Measurements from ENCODE around the gene FAM131A.

The FAM131A gene

GRCh38 chr3:184357248-184358123, 20.1 kb downstream of the FAM131A start:
- DNase-seq (ENCODE audit: low spot score), result no peak

DNA sequence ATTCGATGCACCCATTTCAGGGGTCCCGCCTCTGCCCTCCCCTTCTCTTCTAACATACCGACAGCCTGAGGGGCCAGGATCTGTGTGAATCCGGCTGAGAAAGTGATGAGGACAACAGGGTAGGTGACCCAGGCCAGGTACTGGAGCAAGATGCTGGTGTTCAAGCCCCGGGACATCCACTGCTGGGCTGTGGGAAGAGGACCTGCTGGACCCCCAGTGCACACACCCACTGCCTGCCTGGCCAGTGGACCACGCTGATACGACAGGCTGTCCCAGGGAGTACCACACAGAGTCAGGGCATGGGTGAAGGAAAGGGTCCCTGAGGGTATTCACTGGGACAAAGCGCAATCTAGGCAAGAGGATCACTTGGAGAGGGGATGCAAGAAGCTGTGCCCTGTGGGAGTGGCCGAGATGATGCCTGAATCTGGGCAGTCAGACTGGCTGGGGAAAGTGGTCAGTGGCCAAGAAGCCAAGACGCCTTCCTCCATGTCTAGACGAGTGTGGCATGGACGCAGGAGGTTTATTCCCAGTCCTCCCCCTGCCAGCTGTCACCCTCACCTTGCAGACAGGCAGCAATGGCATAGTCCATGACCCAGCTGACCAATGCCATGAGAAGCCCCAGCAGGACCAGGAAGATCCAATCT, 20.8 kb downstream of the FAM131A start:
- DNase-seq (ENCODE audit: low spot score), result no peak

DNA sequence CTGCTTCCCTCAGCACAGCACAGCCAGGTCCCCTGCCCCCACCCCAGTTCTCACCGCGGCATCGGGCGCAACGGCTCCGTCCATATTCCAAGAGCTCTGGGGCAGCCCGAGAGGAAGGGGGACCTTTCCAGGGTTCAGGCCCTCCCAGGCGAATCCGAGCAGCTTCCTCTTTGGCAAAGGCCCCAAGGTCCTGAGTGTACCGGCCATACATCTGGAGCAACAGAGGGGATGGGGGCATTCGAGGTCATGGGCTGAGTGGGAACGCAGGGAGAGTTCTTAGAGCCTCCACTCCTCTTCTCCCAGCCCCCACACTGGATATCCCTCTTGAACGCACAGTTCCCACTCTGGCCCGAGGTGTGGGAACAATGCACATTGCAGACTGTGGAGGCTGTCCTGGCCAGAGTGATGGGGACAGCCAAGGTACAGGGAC, 21.5 kb downstream of the FAM131A start:
- DNase-seq (ENCODE audit: low spot score), result no peak

- no peak for DNase-seq (ENCODE audit: low spot score)
These were observed 22.2 kb downstream of the FAM131A start for GRCh38 chr3:184359610-184360009.

- no peak for DNase-seq (ENCODE audit: low spot score)
These were observed 22.9 kb downstream of the FAM131A start for GRCh38 chr3:184360070-184360928.

GRCh38 chr3:184360929-184361531, 23.6 kb downstream of the FAM131A start:
- DNase-seq (ENCODE audit: low spot score), result peak; percentile 15

DNA sequence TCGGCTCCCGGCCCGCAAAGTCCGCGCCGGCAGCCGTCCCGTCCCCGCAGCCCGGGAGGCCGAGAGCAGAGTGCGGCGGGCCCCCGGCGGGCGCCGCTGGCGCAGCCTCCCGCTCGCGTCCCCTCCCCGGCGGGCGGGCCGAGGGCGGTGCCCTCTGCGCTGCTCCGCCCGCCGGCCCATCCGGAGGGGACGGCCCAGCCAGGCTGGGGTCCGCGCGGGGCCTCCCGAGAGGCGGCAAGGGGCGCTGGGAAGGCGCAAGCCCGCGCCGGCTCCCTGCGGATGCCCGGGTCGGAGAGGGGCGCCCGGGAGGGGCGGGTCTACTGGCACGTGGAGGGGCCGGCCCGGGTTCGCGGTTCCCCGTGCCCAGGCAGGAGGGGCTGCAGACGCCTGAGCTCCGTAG, 24.1 kb downstream of the FAM131A start, which contains the start of the genes CLCN2 and POLR2H:
Gene CLCN2 (minus strand): TSS at position 74 of the 400 bp plus-strand sequence. CDS start 126 bp downstream, outside the sequence.
Gene POLR2H (plus strand): TSS at position 179 of the 400 bp plus-strand sequence. CDS start 1,783 bp downstream, outside the sequence.
- peak; percentile 56 for DNase-seq (ENCODE audit: low spot score)

DNA sequence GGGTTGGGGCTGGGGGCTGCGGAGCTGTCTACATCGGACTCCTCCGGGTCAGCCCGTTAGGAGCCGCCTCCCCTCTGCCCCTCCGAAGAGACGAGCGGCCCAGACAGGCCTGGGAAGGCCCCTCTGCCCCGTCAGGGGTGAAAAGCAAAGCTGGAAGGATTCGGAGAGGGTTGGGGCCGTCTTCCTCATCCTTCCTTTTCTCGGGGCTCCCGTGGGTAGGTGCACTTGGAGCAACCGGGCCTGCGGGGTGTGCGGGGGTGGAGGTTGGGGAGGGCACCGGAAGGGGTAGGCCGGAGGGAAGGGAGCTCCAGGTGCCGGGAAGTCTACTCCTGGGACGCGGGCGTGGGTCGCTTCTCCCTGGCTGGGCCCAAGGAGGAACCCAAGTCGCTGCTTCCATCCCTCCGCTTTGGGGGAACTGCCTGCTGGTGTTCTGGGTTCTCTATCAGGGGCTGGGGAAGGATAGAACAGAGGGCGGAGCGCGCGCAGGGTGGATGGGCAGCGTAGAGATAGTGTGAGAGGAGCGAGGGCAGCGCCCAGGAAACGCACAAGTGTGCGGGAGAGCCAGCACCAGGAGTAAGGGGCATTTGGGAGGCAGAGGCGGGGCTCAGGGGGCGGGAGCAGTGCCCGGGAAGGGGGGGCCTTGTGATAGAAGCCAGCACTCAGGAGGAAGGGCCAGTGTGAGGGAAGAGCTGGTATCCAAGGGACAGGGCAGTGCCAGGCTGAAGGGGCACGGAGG, 24.7 kb downstream of the FAM131A start:
- DNase-seq (ENCODE audit: low spot score), result peak; percentile 72

DNA sequence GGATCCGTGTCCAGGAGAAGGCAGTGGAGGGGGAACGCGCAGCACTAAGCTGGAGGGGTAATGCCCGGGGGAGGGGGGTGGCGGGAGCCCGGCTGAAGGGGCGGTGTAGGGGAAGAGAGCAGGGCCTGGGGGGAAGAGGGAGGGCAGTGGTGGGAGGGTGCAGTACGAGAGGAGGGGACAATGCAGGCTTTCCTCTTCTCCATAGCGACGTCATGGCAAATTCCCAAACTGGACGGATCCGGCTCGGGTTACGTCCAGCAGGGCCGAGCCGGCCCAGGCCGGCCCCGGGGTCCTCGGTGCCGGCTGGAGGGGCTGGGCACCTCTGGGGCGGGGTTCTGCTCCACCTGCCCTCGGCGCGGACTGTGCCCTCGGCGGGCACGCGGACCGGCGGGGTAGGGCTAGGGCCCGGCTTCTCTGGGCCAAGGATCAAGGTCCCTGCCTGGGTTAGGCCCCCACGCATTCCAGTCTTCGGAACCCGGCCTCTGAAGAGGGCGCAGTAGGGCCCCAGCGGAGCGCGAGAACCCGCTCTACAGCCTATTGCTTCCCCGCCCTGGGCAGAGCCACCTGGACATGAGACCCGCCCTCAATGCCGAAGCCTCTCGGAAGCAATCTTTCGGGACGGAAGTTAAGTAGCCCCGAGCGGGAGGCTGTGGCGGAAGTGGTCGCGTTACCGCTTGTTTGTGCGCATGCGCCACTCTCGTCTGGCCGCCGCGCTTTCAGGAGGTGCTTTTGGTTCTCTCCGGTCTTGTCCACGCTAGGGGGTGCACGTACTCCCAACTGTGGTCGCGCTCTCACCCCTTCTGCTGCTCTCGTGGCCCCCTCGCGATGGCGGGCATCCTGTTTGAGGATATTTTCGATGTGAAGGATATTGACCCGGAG, 25.5 kb downstream of the FAM131A start:
- peak; percentile 96 for DNase-seq (ENCODE audit: low spot score)

GRCh38 chr3:184366619-184367289, 29.4 kb downstream of the FAM131A start:
- no peak for DNase-seq (ENCODE audit: low spot score)

DNA sequence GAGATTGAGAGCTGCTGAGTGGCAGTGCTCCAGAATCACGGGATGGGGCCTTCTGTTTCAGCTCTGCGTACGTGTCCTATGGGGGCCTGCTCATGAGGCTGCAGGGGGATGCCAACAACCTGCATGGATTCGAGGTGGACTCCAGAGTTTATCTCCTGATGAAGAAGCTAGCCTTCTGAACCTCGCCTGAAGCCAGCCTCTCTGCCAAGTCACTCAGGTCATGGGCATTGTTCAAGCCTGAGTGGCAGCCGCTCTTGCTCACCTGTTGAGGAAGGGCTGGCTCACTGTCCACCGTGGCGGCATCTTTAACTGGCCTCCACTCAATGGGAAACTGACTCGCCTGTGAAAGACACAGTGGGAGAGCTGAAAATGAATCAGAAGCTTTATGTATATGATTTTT, 30.7 kb downstream of the FAM131A start:
- no peak for DNase-seq (ENCODE audit: low spot score)

- DNase-seq (ENCODE audit: low spot score), result no peak
These were observed 31.3 kb downstream of the FAM131A start for GRCh38 chr3:184368586-184369183.

DNA sequence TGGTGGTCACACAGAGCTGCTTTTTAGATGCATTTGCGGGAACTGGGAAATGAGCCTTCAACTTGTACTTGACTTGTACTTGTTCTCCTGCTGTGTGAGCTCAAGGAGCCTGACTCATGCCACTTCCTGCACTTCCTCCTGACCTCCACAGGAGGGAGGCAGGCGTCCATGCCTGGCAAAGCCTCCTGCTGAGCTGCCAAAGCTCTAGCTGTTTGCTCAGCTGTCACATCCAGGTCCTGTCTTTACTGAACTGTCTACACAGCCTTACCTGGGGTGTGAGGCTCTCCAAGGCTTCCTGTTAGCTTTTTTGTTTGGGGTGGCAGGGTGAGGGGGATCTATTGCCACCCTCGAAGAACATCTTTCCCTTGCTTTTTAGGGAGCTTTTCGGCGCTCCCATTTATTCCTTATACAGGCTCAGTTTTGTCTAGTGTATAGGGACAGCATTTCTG, 34.2 kb downstream of the FAM131A start:
- peak; percentile 81 for DNase-seq (ENCODE audit: low spot score)

GRCh38 chr3:184372296-184372821, 35.0 kb downstream of the FAM131A start:
- no peak for DNase-seq (ENCODE audit: low spot score)

GRCh38 chr3:184372911-184373310, 35.5 kb downstream of the FAM131A start:
- DNase-seq (ENCODE audit: low spot score), result no peak

GRCh38 chr3:184373422-184373821, 36.0 kb downstream of the FAM131A start:
- DNase-seq (ENCODE audit: low spot score), result no peak

- no peak for DNase-seq (ENCODE audit: low spot score)
These were observed 38.5 kb downstream of the FAM131A start for GRCh38 chr3:184375747-184376461.

GRCh38 chr3:184377374-184377773, 40.0 kb downstream of the FAM131A start:
- no peak for DNase-seq (ENCODE audit: low spot score)
